Pancreas (tissue), 10 donors: ENCODE data around the gene SACM1L. TPM values are rescaled to one million over a fixed set of nuclear protein-coding genes. Genes with fewer than 3 reads are reported as not detected.
"Not testable (repeated sequence)": the region's sequence is repeated elsewhere in the genome, so short reads cannot be mapped to it uniquely, and the experiment has no call there.

ENCODE experiments used
- ATAC-seq, 4 donors: fragments of 200-7000 bp; cut with Tn5 transposase; one replicate each; pipeline versions ENCODE4 v1.8.0 to v1.9.1; 2020; ENCODE audit warnings: mild to moderate bottlenecking in 4 of 4, moderate library complexity in 4 of 4
- DNase-seq, 6 donors: peaks; one replicate each; pipeline ENCODE4 v3.0.0-alpha.2; 2020
- FAIRE-seq: peaks from 2 replicates; lab custom pipeline; 2012; peaks lifted over from hg19 to GRCh38; lab: Jason Lieb, UNC
- H3K27ac ChIP-seq, 4 donors: fragments of 200-600 bp; sonication (generic); 1 replicate in 3 of 4; 2 replicates in 1 of 4; pipeline versions ENCODE4 v1.5.0 to v1.8.0; 2020
- H3K27me3 ChIP-seq, 4 donors: fragments of 200-600 bp; one replicate each; pipeline ENCODE4 v1.8.0; 2021
- H3K36me3 ChIP-seq, 3 donors: fragments of 200-600 bp; sonication (generic) in 1 of 3; one replicate each; pipeline versions ENCODE4 v1.5.0 to v1.8.0; 2020 to 2021
- H3K4me1 ChIP-seq, 3 donors: fragments of 200-600 bp; one replicate each; pipeline ENCODE4 v1.8.0; 2021
- H3K4me3 ChIP-seq, 4 donors: fragments of 200-600 bp; sonication (generic) in 2 of 4; one replicate each; pipeline versions ENCODE4 v1.5.0 to v1.8.0; 2020 to 2021
- H3K9me3 ChIP-seq, 4 donors: fragments of 200-600 bp; one replicate each; pipeline ENCODE4 v1.8.0; 2021
- CTCF ChIP-seq, 4 donors: fragments of 200-600 bp; sonication (generic) in 3 of 4; IDR thresholded peaks; one replicate each; pipeline versions ENCODE4 v1.5.0 to v1.8.0; 2021; ENCODE audit warnings: antibody characterized with exemption in 4 of 4
- WGBS, 2 donors: extraction: QIAGEN DNeasy Blood & Tissue Kit; methylation state at CpG; one replicate each; pipeline ENCODE4 v1.1.7; 2013; 5-methylcytosine and 5-hydroxymethylcytosine counted together
- intact Hi-C, 3 donors: fragments of 100-400 bp; cut with DNase I; formaldehyde crosslinking; loops; one replicate each; pipeline versions ENCODE4 v1.11.1 to v1.14.2; 2022
- polyA plus RNA-seq, 2 donors: library from polyadenylated mRNA; stranded (reverse); fragments of 200-250 nt; gene quantifications; one replicate each; pipeline ENCODE4 v1.2.3, GENCODE V29; 2013
- total RNA-seq, 6 donors: library from RNA; stranded (reverse); fragmentation: NEBNext Ultra II Directional in 4 of 6; extraction: Animal tissue kit (Norgen Biotek cat#: 25700) in 4 of 6; gene quantifications; one replicate each; pipeline versions ENCODE4 v1.2.1 to v1.2.4, GENCODE V29; 2021 to 2023
- donor health status: healthy with polysubstance abuse.
- donor health status: DM: no; HTN: no; CAD: no; lungs with moderate emphysema.
- donor health status: DM: no; HTN: no; CAD: no.
- donor health status: control.
- donor health status: control.
- donor health status: Bipolar disorder and iron deficiency.
- donor health status: DM: yes; HTN: yes; CAD: no.
- donor health status: DM: no; HTN: no; CAD: no.
- donor health status: DM: no; HTN: no; CAD: no.
- donor health status: DM: yes; HTN: yes; CAD: no.

SACM1L gene
- total and polyA plus RNA-seq, 8 donors: 15.4 to 29.8 (median 18.7) TPM

- no peak for FAIRE-seq
Measured at GRCh38 chr3:45751537-45752242, 62.5 kb downstream of the SACM1L start.

GRCh38 chr3:45753095-45753494 lies 63.9 kb downstream of the SACM1L start:
- FAIRE-seq (no peak), DNase-seq (no peak), ATAC-seq (no peak)
- no peaks in the 10 kb centered on the region for H3K9me3 ChIP-seq
- no peaks in the 10 kb centered on the region for H3K4me1 ChIP-seq
- no peaks in the 10 kb centered on the region for H3K27me3 ChIP-seq
- no peaks in the 10 kb centered on the region for H3K36me3 ChIP-seq
- H3K4me3 ChIP-seq: no peak overlapping the region
- no peak overlapping the region for H3K27ac ChIP-seq
- TF ChIP-seq CTCF (IDR thresholded peaks at IDR 0.05): no peak
- intact Hi-C loops: no loop called here
- WGBS, 2 donors: 86 to 91% methylated on average over 3 of the region's 3 CpGs

More at GRCh38 chr3:45751537-45752242, 62.5 kb downstream of the SACM1L start:
- Histone ChIP-seq H3K9me3 (no peaks in the 10 kb centered on the region), H3K4me3 (no peak overlapping the region), H3K27ac (no peak overlapping the region), H3K27me3 (no peaks in the 10 kb centered on the region), H3K36me3 (peaks cover 0 to 4% (median 0%) of the 10 kb centered on the region in 3 donors), H3K4me1 (no peaks in the 10 kb centered on the region)
- intact Hi-C loops: no loop called here
- 80 to 90% methylated on average over 7 of the region's 7 CpGs for WGBS, 2 donors
- ATAC-seq (no peak), DNase-seq (no peak)
- TF ChIP-seq CTCF (IDR thresholded peaks at IDR 0.05): no peak

DNA sequence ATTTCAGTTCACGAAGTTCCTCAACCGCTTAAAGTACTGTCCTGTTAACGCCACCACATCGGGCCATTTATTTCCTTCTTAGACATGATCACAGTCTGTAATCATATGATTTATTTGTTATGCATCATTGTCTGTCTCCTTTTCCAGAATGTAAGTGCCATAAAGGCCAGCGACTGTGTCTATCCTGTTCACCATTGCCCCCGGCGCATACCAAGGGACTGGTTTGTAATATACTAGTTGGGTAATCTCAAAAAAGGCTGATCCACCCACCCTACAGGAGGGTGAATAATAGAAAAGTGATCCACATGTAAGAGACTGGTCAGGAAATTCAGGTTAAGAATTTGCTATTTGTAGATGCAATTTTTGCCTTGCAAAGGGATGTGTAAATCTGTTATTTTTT lies 65.3 kb downstream of the SACM1L start:
- Histone ChIP-seq H3K4me1 (no peaks in the 10 kb centered on the region), H3K36me3 (no peaks in the 10 kb centered on the region), H3K9me3 (no peaks in the 10 kb centered on the region), H3K4me3 (no peak overlapping the region), H3K27me3 (no peaks in the 10 kb centered on the region), H3K27ac (no peak overlapping the region)
- intact Hi-C loops: no loop called here
- no peak for TF ChIP-seq CTCF (IDR thresholded peaks at IDR 0.05)
- DNase-seq: no peak
- no peak for FAIRE-seq
- 94 to 96% methylated on average over 7 of the region's 7 CpGs for WGBS, 2 donors
- ATAC-seq: no peak

DNA sequence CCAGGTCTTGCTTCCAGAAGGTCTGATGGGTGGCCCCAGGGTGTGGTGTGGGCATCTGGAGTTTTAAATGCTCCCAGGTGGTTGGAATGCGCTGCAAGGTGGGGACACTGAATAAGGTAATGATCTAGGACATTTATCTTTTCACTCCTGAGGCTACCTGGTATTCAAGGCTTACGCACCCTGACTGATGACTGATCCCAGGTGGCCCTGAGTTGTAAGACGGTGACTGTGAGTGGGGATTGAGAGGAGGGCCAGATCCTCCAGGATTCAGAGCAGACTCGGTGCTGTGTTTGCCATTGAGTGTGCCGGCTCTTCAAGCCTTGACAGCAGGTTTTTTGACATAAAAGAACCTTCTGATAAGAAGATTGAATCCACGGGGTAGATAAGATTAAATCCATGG lies 66.9 kb downstream of the SACM1L start:
- no peak for ATAC-seq
- no peak for FAIRE-seq
- DNase-seq: no peak

GRCh38 chr3:45757141-45757540 lies 67.9 kb downstream of the SACM1L start:
- H3K4me3 ChIP-seq, H3K36me3 ChIP-seq, H3K9me3 ChIP-seq, FAIRE-seq, H3K27ac ChIP-seq, ATAC-seq, DNase-seq, H3K27me3 ChIP-seq, intact Hi-C loops, H3K4me1 ChIP-seq: not testable (repeated sequence)
- WGBS, 2 donors: 42 to 43% methylated on average over 7 of the region's 7 CpGs

More for the DNA sequence above, 66.9 kb downstream of the SACM1L start:
- H3K27ac ChIP-seq: no peak overlapping the region
- H3K4me3 ChIP-seq: no peak overlapping the region
- WGBS, 2 donors: 70 to 73% methylated on average over 6 of the region's 6 CpGs
- no peak for TF ChIP-seq CTCF (IDR thresholded peaks at IDR 0.05)
- no peaks in the 10 kb centered on the region for H3K4me1 ChIP-seq
- H3K9me3 ChIP-seq: no peaks in the 10 kb centered on the region
- no peaks in the 10 kb centered on the region for H3K36me3 ChIP-seq
- intact Hi-C loops: no loop called here
- H3K27me3 ChIP-seq: no peaks in the 10 kb centered on the region
